DOHH2 (cell line): Measurements from ENCODE around the gene CTAG1B.

Source experiments
- CTCF ChIP-seq: fragments of 200-600 bp; sonication (generic); IDR thresholded peaks from one replicate; pipeline ENCODE4 v1.5.1; 2014; ENCODE audit warnings: antibody characterized with exemption, mild to moderate bottlenecking, low read depth, low read length; ENCODE audit not compliant: poor library complexity, severe bottlenecking
- EZH2phosphoT487 ChIP-seq: fragments of 200-600 bp; sonication (generic); IDR thresholded peaks from 2 replicates; pipeline ENCODE4 v1.6.1; 2017; ENCODE audit warnings: borderline replicate concordance, mild to moderate bottlenecking, antibody characterized with exemption, low read length, moderate library complexity, mixed read lengths

GRCh38 chrX:154660541-154660940 is 41.5 kb upstream of the CTAG1B start:
- TF ChIP-seq CTCF (no peak), EZH2phosphoT487 (no peak)
